GM21619 (cell line): ENCODE results near the gene ARHGEF6.

ENCODE experiments used
- ATAC-seq: cut with Tn5 transposase; IDR thresholded peaks from one replicate; pipeline ENCODE4 v1.9.1; 2021; ENCODE audit not compliant: unreplicated experiment

ARHGEF6 gene

DNA sequence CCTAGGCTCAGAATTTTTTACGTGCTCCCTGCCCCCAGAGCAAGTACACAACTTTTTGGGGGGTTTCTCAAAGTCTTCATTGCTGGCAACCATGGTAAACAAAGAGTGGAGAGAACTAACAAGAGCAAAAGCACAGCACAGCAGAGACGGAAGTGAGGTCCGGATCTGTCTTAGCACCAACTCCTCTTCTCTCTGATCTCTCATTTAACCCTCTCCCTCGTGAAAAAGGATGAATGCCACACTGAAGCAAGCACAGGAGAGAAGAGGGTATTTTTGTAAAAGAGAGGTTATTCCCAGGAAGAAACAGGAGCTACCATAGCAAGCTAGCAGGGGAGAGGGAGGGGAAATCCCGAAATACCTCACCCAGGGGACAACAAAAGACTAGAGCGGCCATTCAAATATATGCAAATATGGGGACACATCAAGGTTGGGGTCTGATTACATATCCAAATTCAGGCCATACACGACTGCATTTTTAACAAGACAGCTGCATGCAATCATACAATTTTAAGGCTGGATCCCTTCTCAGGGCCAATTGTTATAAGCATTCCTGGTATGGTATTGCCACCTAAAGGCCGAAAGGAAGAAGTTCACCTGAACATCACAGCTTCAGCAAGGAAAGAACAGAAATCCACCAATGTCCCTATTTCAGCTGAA, 86.2 kb downstream of the ARHGEF6 start:
- peak; percentile 78 for ATAC-seq

DNA sequence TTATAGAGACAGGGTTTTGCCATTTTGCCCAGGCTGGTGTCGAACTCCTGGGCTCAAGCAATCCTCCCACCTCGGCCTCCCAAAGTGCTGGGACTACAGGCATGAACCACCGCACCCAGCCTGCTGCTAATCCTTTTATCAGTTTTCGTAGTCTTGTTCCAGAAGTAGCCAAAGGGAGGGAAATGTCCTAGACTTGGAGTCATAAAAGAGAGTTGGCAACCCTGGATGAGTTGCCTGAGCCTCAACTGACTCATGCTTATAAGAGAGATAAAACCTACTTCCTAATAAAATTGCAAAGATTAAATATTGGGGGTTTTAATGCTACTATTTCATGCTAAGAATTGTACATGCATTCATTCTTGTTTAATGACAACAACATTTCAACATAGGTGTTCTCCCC, 88.5 kb downstream of the ARHGEF6 start:
- no peak for ATAC-seq

DNA sequence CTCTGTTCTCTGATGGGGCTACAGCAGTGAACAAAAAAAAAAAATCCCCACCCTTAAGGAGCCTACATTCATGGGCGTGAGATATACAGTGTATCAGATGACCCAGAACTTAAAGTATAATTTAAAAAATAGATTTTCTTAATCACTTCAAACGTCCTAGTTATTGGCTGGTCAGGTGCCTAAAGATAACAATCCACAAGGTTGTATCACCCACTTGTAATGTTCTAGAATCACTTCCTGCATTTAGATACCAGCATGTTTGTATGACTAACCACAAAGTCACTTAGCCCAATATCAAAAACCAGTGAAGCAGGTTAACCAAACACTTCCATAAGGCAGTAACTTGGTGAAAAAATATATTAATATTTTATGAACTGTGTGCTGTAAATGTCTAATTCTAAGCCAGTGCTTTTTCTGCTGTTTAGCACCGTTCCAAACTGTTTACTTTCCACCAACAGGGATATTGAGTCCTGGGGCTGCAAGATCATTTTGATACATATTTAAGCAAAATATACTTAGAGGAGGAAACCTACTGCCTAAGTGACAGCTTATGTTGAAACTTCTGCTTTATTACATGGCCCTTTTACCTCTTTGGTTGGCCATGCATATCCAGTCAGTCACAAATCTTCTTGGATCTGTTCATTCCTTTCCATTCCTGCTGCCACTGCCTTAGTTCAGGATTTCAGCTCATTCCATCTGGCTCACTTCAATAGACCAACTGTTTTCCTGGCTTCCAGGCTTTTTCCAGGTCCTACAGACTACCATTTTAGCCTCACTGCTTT, 89.5 kb downstream of the ARHGEF6 start:
- peak; percentile 41 for ATAC-seq

DNA sequence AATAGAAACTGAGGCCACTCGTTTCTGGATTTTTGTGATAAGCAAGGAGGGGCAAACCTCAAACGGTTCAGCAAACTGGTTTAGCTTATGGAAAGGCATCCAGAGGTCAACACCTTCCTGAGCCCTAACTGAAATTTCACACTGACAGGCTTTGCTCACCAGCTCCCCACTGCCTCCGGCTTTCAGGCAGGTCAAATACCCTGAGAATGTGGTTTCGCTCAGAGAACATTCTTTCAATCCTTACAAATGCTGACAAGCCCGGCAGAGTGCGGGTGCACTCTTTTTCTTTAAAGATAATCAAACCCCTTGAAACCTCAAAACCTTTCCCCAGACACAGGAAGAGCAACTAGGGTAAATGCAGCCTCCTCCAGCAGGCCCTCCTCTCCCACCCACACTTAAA, 91.3 kb downstream of the ARHGEF6 start:
- no peak for ATAC-seq

DNA sequence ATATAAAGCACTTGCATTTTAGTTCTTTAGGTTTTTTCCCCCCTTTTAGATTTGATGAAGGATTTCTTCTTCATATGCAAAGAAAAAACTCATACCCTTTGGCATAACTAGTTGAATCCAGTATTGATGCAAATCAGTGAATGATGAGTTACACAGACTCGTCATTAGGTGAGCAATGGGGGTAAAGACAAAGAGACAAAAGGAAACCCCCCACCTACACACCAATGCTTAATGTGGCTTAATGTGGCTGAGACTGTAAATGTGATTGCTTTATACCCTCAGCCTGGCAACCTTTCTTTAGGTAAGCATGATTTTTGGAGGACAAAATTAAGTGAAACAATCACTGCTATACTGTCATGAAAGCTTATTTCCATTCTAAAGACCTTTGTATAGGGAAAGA, 93.3 kb downstream of the ARHGEF6 start:
- no peak for ATAC-seq

DNA sequence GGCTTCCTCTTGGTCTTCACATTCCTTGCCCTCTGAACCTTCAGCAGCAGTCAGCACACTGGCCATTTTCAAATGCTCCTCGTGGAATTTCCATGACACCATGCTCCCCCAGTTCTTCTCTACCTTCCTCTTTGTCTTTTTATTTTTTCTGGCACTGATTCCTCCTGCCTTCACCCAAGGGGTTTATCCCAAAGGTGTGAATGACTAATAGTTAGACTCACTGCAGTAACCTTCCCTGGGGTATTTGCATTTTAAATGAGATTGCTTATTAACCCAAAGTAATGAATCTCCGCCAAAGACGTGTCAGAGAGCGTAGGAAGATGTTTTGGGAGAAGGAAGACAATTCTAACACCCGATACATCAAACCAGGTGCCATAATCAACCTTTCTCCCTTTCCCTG, 96.6 kb downstream of the ARHGEF6 start:
- no peak for ATAC-seq

DNA sequence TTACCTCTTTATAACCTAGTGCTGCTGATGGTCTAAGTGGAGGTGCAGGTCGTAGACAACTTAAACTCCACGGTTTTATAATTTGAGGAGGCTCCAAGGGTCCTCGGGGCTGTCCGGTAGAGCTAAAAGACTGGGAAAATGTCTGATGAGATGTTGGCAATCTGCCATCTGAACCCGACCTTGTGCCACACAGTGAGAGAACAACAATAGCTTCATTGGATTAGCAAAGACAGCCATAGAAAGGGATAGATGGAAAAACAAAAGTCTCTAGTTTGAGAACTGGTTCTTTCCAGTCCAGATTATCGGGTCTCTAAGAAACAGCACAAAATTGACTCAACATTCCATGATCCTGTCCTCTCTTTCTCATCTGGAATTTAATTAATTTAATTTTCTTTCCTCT, 101.2 kb downstream of the ARHGEF6 start:
- no peak for ATAC-seq

DNA sequence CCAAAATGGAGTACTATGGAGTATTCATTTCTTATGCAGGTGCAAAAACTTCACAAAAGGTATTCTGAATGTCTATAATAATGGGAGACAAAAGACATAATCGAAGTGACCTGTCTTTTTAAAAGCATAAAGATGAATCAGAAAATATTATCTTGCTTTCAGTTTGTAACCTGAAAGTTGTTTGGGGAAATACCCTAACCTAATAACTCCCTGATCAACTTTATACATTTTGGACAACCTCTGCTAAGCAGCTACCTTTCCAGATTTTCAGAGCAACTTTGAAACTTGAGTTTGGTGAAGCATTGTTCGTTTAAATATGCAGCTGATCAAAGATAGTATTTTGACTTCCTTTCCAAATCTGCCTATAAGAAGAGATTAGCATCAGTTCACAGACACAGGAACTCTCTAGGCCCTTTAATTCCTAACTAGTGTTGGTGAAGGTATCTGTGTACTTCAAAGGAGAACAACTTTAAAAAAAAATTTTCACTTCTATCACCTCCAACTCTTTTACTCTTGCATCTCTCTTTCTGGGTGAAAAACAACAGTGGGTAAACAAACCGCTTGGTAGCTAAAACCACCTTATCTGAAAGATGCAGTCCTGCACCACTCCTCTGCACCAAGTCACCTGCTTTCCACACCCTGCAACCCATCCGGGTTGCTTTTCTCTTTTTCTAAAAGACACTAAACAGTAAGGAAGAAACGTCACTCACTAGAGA, 106.3 kb downstream of the ARHGEF6 start:
- ATAC-seq, result no peak

DNA sequence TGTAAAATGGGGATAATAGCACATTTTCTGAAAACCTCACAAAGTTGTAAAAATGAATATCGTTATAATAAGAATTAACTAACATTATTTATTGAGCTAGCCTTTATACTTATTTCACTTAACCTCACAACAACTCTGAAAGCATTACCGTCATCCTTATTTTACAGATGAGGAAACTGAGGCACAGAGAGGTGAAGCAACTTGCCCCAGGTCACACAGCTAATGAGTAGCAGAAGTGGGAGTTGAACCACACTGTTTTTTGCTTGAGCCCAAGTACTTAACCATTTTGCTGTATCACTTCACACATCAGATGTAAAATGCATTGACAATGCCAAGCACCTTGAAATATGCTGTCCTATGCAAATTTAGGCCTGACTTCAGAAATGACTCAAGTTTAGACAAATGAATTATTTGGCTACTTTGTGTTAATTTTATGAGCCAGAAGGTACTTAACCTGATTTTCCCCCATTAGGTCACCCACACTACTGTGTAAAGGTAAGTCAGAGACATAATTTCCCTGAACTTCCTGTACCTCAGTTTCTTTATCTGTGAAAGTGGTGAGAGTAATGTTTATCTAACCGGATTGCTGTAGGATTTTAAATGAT, 109.6 kb downstream of the ARHGEF6 start:
- ATAC-seq, result no peak

DNA sequence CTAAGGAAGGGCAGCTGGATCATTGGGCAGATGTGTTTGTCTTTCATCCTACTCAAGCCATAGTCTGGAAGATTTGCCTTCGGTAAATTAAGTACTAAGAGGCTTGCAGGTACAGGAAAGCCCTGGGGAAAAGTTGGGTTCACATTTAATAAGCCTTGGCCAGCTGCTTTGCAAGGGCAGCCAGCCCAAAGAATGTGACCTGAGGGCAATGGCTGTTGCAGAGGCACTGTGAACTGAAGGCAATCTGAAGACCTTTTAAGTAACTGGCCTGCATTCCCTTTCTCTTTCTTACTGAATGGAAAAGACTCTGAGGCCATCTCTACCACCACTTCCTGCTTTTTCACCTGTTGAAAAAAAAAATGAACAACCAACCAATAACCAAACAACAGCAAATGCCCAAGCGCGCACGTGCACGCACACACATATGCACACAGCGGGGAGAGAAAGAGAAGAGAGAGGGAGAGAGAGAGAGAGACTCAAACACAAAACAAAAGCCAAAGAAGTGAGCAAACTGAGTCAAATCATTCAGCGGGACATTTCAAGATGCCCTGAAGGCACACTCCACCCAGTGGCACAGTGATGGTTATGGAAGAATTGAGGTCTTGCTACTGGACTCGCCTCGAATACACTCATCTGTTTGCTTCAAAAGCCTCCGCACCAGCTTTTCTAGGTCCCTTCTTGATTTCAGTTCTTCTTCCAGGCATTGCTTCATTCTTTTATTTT, 113.1 kb downstream of the ARHGEF6 start:
- ATAC-seq, result no peak

DNA sequence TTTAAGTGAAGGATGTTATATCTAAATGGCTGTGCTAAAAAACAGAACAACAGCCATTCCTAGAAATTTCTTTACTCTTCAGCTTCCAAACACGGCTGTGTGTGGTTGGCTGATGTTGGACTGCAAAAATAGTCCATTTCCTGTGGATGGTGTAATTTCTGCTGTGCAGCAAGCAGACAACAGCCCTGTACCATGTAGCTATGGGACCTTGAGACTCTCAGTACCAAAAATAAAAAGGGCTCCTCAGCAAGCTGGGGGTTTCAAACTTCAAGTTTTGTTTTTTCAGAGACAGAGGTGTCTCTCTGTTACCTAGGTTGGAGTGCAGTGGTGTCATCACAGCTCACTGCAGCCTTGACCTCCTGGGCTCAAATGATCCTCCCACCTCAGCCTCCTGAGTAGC, 114.6 kb downstream of the ARHGEF6 start:
- ATAC-seq, result peak; percentile 58

DNA sequence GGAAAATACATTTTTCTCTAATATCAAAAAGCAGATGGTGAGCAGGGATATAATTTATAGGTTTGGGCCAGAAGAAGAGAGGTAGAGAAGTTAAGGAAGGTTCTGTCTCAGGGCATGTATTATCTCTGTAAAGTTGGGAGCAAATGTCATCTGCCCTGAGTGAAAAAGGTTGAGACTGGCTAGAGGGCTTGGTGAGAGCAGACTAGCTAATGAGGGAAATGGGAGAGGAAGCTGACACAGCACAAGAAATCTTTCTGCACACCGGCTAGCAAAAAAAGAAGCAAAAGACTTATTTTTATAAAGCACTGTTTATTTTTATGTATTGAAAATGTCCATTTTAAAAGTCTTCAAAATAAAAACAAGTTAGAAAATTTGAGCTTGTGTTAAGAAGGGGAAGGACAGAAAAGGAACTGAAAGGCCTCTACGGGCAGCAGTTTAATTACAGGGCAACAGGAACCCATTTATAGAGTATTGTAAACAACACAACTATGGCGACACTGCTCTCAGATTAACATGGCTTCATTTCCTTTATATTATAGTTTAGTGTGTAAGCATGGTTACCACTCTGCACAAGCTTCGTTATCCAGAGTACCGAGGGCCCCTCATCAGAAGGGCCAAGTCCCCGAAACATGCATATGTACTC, 115.4 kb downstream of the ARHGEF6 start:
- ATAC-seq, result peak; percentile 63

DNA sequence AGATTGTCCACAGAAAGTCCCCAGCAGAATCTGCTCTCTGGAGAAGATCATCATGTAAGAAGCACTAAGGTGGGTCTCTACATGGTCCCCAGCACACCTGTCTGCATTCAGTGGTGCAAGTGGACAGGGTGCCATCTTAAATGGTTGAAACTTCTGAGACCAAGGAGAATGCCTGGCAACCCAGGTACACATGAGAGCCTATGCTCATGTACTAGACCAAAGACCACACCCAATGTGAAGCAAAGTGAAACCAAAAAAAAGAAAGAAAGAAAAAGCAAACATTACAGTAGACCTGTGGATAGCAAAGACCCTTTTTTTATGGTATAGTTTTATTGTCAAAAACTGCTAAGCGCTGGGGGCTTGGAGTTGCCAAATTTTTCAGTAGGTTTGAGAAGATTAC, 117.8 kb downstream of the ARHGEF6 start:
- no peak for ATAC-seq

DNA sequence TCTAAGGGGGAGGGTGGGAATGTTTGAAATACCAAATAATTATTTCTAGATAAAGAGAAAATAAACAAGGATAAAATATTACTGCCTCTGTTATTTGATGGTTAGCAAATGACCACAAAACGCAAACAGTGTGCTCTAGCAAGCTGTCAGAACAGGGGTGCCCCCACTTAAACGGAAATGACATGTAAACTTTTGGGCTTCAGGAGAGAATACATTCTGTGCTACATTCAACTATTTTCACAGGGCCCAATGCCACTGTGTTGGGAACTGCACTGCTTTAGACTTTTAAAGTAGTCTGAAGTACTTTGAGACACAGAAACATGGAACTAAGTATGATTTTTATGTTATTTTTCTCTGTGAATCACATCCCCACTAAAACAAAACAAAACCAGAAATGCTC, 118.6 kb downstream of the ARHGEF6 start:
- ATAC-seq, result no peak

DNA sequence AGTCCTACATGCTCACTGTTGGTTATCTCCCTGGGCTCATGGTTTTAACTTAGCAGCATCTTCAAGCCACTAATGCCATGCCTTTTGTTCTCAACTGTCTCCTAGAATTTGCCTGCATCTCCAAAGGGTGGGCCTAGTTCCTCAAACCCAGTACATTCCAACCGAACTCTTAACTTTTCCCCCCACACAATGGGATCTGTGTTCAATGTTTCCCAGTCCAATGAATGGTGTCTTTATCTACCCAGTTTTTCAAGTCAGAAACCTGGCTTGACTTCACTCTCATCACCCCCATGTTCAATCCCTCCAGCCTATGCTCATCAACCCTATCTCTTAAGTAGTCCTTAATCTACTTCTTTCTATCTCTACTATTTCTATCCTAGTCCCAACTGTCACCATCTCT, 119.8 kb downstream of the ARHGEF6 start:
- ATAC-seq, result no peak

DNA sequence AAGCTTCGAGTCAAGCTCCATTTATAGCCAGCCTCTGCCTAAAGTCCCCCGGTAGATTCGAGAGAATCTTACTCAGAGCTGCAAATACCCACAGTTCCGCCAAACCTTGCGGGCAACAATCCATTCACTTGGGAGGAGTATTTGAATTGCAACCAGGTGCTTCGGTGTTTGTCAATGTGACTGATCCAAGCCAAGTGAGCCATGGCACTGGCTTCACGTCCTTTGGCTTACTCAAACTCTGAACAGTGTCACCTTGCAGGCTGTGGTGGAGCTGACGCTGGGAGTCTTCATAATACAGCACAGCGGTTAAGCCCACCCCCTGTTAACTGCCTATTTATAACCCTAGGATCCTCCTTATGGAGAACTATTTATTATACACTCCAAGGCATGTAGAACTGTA, 121.6 kb downstream of the ARHGEF6 start:
- ATAC-seq, result no peak

DNA sequence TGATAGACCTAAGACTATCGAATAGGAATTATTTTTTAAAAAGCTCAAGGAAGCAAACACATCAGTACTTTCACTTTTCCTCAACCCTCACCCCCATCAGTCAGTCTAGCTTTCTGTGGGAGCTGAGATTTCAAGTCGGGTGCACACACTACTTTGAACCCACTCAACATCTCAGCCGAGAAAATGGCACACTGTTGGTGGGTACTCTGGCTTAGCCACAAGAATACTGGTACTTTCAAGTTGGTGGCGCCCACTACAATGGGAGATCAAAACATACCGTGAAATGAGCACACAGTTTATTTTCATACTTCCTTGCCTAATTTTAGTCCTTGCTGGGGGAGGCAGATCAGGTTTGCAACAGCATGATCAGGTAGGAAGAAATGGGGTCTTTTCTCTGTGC, 122.6 kb downstream of the ARHGEF6 start:
- no peak for ATAC-seq

DNA sequence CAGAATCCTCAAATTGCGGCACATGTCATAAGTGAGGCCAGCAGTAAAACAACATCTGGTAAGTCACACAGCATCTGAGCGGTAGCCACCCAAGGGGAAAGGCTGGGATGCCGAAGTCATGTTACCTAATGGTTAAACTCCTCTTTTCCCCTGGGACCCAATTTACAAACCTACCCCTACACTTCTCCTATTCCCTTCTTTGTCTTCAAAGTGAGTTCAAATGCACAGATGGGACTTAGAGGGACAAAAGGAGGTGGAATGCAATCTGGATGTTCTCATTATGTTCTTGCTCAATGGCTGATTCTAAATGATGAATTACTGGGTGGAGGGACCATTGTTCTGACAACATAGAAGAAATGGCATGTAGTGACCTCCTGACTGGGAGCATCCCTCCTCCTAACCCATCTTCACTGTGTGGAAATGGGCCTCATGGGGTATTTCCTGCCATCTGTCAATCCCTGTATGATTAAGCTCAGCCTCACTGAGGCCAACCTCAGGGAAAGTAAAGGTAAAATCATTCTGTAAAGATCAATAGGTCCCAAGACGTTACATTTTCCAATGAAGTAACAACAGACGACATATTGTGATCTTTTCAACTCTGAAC, 124.3 kb downstream of the ARHGEF6 start:
- no peak for ATAC-seq

DNA sequence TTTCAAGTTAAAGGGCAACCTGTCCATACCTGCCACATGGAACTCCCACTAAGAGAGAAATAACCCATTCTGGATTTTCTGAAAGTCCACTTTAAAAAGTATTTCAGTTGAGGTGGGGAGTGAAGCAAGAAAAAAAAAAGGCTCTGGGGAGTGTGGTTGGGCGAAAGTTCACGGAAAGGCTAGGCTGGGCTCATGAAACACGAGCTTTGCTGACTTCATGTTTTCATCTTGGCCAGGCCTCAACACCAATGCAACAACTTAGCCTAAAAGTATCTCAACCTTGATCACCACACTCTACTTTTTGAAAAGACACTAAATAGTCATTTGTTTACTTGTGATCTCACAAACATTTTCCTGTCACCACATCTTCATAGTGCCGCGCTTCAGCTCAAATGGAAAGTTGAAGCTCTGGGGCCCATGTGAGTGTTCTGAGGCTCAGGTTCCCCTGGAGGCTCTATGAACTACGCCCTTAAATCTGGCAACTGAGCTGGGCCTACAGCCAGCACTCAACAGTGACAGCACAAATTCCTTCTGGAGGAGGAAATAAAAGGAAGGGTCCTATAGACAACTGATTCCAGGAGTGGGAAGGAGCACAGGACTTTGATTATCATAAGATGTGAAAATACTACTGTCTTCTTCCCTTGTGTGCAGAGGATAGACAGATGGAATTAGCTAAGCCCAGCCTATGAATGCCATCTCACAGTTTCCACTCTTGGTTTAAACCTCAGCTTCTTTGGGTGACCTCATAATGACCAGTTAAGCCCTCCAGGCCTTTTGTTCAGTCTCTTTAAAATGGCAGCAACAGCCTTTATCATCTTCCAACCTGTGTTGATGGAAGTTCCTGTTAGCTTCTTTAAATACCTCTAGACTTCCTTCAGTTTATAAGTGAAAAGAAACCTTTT, 127.7 kb downstream of the ARHGEF6 start:
- no peak for ATAC-seq
